Fibroblast of lung (primary cell): ENCODE results near the gene FEZF2.

Experiments used
- EZH2 ChIP-seq: IDR thresholded peaks from 2 replicates; pipeline ENCODE4 v1.5.1; 2012; ENCODE audit warnings: low read length, control low read depth, mild to moderate bottlenecking; ENCODE audit errors: missing control alignments
- TF ChIP-seq, protein P1 (sequence below), 2 donors: IDR thresholded peaks in 1 of 2; conservative IDR thresholded peaks in 1 of 2; 1 replicate in 1 of 2; 2 replicates in 1 of 2; pipeline ENCODE4 v1.5.1; 2011 to 2012; ENCODE audit warnings: low read length in 2 of 2, control low read depth in 1 of 2, inconsistent platforms in 1 of 2, low read depth in 1 of 2, mild to moderate bottlenecking in 1 of 2

- TF ChIP-seq, protein P1, sequence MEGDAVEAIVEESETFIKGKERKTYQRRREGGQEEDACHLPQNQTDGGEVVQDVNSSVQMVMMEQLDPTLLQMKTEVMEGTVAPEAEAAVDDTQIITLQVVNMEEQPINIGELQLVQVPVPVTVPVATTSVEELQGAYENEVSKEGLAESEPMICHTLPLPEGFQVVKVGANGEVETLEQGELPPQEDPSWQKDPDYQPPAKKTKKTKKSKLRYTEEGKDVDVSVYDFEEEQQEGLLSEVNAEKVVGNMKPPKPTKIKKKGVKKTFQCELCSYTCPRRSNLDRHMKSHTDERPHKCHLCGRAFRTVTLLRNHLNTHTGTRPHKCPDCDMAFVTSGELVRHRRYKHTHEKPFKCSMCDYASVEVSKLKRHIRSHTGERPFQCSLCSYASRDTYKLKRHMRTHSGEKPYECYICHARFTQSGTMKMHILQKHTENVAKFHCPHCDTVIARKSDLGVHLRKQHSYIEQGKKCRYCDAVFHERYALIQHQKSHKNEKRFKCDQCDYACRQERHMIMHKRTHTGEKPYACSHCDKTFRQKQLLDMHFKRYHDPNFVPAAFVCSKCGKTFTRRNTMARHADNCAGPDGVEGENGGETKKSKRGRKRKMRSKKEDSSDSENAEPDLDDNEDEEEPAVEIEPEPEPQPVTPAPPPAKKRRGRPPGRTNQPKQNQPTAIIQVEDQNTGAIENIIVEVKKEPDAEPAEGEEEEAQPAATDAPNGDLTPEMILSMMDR (conservative IDR thresholded peaks at IDR 0.05 in 1 of 2, IDR thresholded peaks at IDR 0.05 in 1 of 2; ENCODE audit: low read depth in 1 of 2, low read length in 2 of 2): no peak
- TF ChIP-seq EZH2: no peak
These were observed 719 bp downstream of the FEZF2 start for GRCh38 chr3:62372621-62373041.
